HFF-Myc (cell line): ENCODE measurements around the gene PRDM15.

Experiments used
- DNase-seq: peaks from one replicate; pipeline ENCODE4 v3.0.0-alpha.2; 2011; ENCODE audit warnings: low read depth; ENCODE audit errors: extremely low read depth
- H3K4me3 ChIP-seq: replicated peaks from 2 replicates; pipeline ENCODE4 v1.5.1; 2011; ENCODE audit warnings: low read depth, mild to moderate bottlenecking, control low read depth, low read length
- TF ChIP-seq, protein P1 (sequence below): IDR thresholded peaks from 2 replicates; pipeline ENCODE4 v1.5.1; 2012; ENCODE audit warnings: mild to moderate bottlenecking, low read depth, low read length, control low read depth; ENCODE audit errors: missing control alignments

The PRDM15 gene

DNA sequence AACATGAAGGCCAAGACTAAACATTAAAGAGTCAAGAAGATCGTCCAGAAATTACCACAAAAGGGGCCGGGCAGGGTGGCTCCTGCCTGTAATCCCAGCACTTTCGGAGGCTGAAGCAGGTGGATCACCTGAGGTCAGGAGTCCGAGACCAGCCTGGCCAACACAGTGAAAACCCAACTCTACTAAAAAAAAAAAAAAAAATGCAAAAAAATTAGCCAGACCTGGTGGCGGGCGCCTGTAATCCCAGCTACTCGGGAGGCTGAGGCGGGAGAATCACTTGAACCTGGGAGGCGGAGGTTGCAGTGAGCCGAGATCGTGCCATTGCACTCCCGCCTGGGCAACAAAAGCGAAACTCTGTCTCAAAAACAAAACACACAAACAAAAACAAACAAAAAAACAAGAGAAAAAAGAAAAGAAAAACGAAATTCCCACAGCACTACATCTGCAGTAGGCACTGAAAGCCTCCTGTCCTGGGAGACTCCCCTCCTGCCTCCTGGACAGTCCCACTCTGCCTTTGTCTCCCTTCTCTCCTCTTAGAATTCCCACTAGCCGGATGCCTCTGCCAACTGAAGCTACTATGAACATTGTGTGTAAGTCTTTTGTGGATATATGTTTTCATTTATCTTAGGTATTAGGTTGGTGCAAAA, 94.6 kb downstream of the PRDM15 start:
- TF ChIP-seq, protein P1, sequence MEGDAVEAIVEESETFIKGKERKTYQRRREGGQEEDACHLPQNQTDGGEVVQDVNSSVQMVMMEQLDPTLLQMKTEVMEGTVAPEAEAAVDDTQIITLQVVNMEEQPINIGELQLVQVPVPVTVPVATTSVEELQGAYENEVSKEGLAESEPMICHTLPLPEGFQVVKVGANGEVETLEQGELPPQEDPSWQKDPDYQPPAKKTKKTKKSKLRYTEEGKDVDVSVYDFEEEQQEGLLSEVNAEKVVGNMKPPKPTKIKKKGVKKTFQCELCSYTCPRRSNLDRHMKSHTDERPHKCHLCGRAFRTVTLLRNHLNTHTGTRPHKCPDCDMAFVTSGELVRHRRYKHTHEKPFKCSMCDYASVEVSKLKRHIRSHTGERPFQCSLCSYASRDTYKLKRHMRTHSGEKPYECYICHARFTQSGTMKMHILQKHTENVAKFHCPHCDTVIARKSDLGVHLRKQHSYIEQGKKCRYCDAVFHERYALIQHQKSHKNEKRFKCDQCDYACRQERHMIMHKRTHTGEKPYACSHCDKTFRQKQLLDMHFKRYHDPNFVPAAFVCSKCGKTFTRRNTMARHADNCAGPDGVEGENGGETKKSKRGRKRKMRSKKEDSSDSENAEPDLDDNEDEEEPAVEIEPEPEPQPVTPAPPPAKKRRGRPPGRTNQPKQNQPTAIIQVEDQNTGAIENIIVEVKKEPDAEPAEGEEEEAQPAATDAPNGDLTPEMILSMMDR, result no peak
- DNase-seq, result no peak
- H3K4me3 ChIP-seq, result no peak overlapping the region

DNA sequence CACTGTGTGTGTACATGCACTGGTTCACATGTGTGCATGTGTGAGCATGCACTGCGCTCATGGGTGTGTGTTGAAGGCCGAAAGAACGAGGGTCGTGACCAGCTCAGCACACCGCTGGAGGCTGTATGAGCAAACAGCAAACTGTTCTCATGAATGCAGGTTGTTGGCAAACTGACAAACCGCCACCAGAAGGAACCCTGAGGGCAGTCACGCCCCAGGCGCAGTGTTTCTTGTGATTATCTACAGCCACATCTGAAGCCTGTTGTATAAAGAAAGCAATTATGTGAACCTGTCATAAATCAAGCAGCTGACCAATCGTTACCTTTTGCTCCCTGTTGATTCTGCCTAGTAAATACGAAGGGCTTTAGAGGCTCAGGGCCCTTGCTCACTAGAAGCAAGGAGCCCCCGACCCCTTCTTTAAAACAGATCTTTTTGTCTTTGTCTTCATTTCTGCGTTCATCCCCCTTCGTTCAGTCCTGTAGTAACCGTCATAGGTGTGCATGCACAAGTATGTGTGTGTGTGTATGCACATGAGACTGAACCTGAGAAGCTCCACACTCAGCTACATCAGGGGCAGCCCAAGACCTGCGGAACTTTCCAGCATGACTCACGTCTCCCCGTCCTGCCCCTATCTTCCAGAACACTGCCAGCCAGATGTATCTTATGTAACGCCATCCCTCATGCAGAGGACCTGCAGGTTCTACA, 95.5 kb downstream of the PRDM15 start:
- DNase-seq, result peak; percentile 68
- TF ChIP-seq, protein P1, result no peak
- H3K4me3 ChIP-seq, result no peak overlapping the region

DNA sequence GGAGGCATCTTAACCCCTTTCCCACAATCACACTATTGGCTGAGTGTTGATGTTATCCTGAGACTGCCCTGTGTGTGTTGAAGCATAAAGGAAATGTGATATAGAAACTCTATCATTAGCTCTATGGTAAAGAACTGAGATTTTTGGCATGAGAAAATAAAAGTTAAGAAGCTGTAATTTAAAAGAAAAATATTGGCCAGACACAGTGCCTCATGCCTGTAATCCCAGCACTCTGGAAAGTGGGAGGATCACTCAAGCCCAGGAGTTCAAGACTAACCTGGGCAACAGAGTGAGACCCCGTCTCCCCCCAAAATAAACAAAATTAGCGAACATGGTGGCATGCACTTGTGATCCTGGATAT, 98.1 kb downstream of the PRDM15 start:
- TF ChIP-seq, protein P1, result no peak
- DNase-seq, result no peak
- H3K4me3 ChIP-seq, result no peak overlapping the region

DNA sequence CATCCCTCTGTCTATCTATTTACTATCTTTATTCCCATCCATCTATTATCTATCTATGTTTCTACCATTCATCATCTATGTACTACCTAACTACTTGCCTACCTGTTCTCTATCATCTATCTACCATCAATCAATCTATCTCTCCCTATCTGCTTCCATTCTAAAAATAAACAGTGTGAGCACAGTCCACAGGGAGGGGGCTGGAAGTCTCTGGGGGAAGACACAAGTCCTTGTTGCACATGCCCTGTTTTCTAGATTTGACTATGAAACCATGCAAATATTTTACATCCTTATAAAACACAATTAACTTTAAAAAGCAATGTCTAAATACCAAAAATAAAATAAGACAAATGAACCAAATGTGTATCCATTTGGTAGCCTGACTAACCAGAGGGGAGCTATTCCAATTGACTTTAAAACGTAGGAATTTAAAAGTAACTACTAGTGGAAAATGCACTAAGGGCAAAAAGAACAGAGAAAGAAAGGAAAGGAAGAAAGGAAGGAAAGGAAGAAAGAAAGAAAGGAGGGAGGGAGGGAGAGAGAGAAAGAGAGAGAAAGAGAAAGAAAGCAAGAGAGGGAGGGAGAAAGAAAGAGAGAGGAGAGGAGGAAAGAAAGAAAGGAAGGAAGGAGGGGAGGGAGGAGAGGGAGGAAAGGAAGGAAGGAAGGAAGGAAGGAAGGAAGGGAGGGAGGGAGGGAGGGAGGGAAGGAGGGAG, 98.7 kb downstream of the PRDM15 start:
- no peak overlapping the region for H3K4me3 ChIP-seq
- DNase-seq, result no peak
- TF ChIP-seq, protein P1, result no peak

DNA sequence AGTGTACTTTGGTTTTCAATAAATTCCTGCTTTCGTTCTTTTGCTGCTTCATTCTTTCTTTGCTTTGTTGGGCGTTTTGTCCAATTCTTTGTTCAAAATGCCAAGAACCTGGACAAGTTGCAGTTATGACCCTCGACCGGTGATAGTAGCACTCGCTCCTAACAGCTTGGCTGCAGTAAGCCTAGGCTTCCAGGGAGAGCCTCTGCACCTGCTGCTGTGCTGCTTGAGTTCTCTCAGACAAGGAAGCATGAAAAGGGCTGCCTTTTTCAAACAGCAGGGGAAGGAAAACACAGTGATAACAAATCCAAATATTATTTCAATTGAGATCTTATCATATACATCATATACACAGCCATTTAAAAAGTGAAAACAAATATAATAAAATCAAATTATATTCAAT, 99.5 kb downstream of the PRDM15 start:
- no peak overlapping the region for H3K4me3 ChIP-seq
- no peak for DNase-seq
- TF ChIP-seq, protein P1, result no peak

DNA sequence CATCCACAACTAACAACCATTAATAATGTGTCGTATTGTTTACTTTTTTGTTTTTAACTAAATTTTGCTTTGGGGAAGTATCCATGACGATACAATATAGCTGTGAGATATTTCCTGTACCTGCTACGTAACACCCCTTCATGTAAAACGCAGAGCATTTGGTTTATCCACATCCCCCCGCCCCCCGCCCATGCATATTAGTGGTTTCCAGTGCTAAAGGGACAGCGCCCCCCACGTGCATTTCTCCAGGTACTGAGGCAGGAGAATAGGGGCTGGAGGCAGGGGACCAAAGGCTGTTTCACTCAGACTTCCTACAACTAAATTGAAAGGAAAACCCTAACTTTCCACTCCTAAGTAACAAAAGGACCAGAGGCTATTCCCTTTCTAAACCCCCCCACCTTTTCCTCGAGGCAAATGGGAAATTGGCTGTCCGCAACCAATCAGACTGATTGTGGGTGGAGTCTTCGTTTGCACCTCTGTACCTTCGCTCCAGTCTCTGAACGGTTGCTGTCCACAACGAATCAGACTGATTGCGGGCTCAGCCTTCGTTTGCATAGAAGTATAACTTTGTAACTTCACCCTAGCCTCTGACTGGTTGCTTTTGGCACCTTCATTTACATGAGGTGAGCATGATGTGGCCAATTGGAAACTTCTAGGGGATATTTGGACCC, 100.1 kb downstream of the PRDM15 start:
- no peak for DNase-seq
- no peak overlapping the region for H3K4me3 ChIP-seq
- TF ChIP-seq, protein P1, result no peak
